AML-193 (cell line): Measurements from ENCODE around the gene LIN9.
"Not testable (repeated sequence)": the region's sequence is repeated elsewhere in the genome, so short reads cannot be mapped to it uniquely, and the experiment has no call there.

Source experiments
- DNase-seq, 2 experiments: peaks; one replicate each; lab custom pipeline; 2025; lab: John Stamatoyannopoulos, UW

Gene LIN9

GRCh38 chr1:226212545-226212944, 96.4 kb downstream of the LIN9 start:
- DNase-seq: no peak

DNA sequence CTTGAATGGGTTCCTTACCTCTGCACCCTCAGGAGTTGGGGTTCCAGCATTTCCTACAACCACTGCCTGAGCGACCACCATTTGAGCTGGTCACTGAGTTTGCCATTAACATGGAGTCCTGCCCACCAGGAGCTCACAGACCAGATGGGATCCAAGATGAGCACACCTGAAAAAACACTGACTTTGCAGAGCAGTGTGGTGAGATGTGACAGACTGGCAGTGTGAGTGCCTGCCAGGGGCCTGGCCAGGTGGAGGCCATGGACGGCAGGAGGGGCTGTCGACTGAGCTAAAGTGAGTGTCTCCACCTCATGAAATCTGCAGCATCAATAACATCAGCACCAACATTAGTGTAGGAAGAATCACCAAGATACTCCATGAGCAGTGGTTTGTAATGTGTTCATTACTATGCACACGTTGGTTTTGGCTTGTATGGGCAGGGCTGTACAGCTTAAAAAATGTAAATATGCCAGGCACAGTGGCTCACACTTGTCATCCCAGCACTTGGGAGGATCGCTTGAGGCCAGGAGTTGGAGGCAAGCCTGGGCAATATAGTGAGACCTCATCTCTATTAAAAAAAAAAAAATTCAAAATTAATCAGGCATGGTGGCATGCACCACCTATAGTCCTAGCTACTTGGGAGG, 97.7 kb downstream of the LIN9 start:
- DNase-seq: no peak

- DNase-seq: no peak
Measured at GRCh38 chr1:226210571-226211176, 98.3 kb downstream of the LIN9 start.

DNA sequence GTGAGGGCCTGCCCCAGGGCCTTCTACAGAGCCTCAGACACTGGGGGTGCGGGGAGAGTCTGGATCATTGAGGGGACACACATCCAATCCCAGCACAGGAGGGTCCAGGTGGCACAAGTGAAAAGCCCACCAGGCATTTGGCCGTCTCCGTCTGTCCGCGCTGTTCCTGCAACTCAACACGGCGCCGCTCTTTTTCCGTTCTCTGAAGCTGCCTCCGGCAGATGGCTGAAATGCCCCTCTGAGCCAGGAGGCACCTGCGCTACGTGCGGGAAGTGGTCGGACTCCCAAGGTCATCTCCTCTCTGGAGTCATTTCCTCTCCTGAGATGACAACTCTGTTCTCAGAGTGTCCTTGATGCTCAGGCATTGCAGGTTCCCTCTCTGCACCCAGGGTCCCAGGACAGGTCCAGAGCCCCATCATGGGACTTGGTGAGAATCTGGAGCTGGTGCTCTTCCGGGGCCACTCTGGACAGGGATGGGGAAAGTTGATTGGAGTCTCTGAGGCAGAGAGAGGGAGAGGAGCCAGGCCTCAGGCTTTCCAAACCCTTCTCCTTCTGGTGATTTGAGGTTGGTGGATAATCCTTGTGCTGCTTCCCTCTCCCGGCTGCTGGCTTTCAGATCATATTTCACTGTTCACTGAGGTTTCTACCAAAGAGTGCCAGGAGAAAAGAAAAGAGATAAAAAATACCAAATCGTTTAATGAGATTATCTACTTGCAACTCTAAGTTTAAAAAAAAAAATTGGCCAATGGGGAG, 99.5 kb downstream of the LIN9 start:
- no peak for DNase-seq

DNA sequence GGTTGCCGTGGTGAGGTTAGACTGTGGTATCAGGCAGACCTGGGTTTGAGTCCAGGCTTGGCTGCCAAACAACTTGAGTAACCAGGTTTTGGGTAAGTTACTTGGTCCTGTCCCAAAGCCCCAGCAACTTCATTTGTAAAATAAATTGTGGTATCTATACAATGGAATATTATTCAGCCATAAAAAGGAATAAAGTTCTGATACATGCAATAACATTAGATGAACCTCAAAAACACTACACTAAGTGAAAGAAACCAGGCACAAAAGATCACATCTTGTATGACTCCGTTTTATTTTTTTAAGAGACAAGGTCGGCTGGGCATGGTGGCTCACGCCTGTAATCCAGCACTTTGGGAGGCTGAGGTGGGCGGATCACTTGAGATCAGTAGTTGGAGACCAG, 101.9 kb downstream of the LIN9 start:
- no peak for DNase-seq

DNA sequence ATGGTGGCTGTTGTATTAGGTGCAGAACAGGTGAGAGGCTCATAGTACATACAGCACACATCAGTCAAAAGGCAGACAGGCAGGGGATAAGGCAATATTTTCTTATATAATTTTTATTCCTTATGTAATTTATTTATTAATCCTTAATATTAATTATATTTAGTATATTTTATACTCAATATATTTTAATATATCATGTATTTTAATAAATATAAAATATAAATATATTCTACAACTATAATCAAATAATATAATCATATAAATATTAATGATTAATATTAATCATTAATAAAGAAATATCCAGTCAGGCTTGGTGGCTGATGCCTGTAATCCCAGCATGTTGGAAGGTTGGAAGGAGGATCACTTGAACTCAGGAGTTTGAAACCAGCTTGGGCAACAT, 104.8 kb downstream of the LIN9 start:
- DNase-seq: no peak

- DNase-seq: no peak
Measured at GRCh38 chr1:226203655-226204054, 105.3 kb downstream of the LIN9 start.

DNA sequence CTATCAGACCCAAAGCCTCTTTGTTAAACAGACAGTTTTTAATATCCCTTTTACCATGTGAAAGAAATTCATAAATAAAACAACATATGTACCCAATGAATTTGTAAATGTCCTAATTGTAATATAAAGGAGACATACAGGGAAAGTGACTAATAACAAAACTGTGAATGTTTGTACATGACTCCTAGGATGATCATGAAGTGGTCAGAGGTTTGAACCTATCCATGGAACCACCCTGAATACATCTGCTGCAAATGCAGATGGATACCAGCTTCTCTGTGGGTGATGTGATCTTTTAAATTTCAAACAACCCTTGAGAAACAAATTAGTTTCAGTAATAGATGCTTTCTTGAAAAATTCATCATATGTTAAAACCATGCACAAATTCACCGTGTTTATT, 105.7 kb downstream of the LIN9 start:
- DNase-seq: no peak

GRCh38 chr1:226202666-226203065, 106.3 kb downstream of the LIN9 start:
- DNase-seq: not testable (repeated sequence)

DNA sequence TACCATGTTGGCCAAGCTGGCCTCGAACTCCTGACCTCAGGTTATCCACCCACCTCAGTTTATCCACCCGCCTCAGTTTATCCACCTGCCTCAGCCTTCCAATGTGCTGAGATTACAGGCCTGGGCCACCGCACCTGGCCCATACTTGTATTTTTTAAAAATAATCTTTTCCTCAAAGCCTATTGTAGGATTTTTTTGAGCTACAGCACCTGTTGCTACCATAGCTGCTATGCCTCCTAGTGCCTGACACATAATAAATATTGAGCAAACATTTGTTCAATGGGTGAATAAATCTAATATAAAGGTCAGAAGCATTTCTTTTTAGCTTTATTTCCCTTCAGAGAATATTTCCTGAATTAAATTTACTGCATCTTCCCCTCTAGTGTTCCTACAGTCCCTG, 106.7 kb downstream of the LIN9 start:
- no peak for DNase-seq

DNA sequence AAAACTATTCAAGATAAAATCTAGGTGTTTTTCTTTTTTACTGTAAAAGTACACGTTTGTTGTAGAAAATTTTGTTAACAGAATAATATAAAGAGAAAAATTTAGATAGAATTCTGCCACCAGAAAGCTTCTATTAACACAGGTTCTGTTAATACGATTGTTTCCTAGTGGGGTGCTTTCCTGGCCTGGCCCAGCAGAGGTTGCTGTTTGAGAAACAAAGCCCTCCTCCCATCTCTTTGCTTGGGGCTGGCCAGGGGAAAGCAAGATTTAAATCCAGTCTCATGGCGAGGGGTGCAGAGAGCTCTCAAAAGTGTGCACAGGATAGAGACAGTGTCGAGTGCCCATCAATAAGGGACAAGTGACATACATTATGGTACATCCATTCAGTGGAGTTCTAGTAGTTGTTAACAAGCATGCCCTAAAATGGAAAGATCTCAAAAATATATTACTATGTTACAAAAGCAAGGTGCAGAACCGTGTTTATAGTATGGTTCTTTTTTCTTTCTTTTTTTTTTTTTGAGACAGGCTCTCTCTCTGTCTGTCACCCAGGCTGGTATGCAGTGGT, 107.9 kb downstream of the LIN9 start:
- DNase-seq: peak; percentile 11 to 14

DNA sequence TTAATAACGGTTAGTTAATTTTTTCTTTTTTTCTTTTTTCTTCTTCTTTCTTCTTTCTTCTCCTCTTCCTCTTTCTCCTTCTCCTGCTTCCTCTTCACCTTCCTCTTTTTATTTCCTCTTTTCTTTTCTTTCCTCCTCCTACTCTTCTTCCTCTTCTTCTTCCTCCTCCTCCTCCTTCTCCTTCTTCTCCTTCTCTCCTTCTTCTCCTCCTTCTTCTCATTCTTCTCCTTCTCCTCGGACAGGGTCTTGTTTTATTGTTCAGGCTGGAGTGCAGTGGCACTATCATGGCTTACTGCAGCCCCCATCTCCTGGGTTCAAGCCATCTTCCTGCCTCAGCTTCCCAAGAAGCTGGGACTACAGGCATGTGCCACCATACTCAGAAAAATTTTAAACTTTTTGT, 109.0 kb downstream of the LIN9 start:
- DNase-seq: no peak

DNA sequence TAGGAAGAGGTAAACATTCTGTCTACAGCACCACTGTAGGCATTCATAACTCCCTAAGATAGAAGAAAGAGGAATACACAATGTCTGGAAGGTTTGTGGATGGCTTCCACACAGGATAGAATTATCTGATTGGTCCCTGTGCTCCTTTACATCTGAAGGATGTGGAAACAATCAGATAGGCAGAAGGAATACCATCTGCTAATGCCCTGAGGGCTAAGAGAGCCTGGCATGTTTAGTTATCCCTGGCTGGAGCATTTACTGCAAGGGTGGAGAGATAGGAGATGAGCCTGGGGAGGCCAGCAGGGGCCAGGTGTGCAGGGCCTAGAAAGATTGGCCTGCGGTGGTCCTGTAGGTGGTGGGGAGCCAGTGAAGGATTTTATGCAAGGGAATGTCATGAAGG, 113.8 kb downstream of the LIN9 start:
- no peak for DNase-seq

DNA sequence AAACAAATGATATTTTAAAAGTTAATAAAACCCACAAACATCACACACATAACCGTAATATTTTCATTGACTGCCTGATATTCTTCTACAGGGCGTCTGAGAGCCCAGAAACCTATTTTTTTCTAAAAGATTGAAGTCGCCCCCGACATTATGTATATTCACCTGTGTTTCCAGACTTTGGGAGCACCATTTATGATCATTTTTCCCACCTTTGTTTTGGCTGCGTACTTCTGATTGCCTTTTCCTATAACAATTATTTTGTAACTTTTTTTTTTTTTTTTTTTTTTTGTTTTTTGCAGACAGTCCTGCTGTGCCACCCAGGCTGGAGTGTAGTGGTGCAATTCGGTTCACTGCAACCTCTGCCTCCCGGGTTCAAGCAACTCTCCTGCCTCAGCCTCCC, 121.6 kb downstream of the LIN9 start:
- no peak for DNase-seq

DNA sequence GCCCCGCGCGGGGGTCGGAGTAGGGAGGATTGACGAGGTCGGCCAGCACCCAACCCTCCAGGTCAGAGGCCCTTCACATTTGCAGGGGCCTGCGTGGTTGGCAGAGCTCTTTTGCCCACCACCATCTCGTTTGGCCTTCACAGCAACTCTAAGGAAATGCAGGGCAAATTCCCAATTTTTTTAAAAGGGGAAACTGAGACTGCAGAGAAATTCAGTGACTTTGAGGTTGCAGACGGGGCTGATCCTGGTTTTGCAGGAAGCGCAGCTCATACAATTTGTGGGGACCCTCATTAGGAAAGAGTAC, 122.0 kb downstream of the LIN9 start:
- DNase-seq: no peak

DNA sequence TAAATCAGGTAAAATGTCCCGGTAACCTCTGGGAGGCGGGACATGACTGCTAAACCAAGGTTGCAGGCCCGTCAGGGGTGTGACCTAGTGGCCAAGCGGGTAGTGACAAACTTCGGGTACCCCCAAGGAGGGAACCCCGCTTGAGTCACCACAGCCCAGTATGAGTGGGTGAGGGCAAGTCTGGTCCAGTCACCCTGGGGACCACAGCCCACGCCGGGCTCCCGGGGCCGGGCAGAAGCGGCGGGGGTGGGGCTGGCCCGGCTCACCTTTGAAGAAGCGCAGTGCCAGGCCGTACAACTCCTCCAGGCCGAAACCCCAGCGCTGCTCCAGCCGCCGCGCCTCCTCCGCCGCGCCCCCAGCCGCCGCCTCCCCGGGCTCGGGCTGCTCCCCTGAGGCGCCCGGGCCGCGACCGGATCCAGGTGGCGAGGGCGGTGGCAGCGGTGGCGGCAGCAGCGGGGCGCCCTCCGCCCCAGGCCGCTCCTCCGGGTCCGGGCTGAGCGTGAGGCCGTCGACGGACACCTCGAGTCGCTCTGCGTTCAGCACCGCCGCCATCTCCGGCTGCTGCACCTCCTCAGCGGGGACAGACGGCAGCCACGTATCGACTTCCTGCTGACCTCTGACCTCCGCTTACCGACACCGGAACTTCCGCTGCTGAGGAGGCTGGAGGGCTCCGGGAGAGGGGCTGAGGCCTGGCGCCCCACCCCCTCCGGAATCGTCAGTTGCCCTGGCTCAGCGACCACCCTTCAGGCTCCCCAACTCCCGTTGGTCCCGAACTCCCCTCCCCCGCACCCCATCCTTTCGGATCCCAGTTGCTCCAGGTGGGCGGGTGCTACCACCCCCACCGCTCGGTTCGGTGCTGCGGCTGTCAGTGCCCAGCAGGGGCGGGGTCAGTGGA, 122.6 kb downstream of the LIN9 start, which contains the start of gene ACBD3:
Gene ACBD3, minus strand, starts transcription at position 618 of the 895 bp plus-strand sequence. Its CDS starts 66 bp downstream, at position 552.
- DNase-seq: peak; percentile 81 to 85

GRCh38 chr1:226185141-226186036, 123.6 kb downstream of the LIN9 start:
- peak in 1 of 2 experiments; percentile 5 for DNase-seq

DNA sequence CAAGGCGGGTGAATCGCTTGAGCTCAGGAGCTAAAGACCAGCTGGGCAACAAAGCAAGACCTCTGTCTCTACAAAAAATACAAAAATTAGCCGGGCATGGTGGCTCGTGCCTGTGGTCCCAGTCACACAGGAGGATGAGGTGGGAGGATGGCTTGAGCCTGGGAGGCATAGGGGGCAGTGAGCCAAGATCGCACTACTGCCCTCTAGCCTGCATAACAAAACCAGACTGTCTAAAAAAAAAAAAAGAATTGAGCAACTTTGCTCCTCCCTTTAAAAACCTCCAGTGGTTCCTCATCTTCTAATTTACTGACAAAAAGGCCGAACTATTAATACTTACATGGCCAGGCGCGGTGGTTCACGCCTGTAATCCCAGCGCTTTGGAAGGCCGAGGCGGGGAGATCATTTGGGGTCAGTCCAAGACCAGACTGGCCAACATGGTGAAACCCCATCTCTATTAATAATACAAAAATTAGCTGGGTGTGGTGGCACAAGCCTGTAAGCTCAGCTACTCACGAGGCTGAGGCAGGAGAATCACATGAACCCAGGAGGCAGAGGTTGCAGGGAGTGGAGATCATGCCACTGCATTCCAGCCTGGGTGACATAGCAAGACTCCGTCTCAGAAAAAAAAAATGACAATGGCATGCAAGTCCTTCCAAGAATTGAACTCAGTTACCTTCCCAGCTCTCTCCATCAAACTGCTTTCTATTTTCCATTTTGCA, 126.8 kb downstream of the LIN9 start:
- peak; percentile 77 to 84 for DNase-seq
